ENCODE data around the gene U2AF2. TPM values are rescaled to one million over a fixed set of nuclear protein-coding genes. Genes with fewer than 3 reads are reported as not detected.

U2AF2 gene
- polyA plus RNA-seq, 3 donors, result 5.3 to 166 (median 5.4) TPM

- H3K9ac ChIP-seq (ENCODE audit: insufficient read depth, low read length, poor library complexity, severe bottlenecking), result no peak overlapping the region
- H3K4me1 Mint-ChIP-seq, result peaks cover 23% of the 10 kb centered on the region
- H3K36me3 ChIP-seq (replicated peaks in 1 of 2; ENCODE audit: control insufficient read depth in 1 of 2, insufficient read depth in 2 of 2, low read length in 2 of 2), result peaks cover 87 to 94% of the 10 kb centered on the region in 2 donors
Observed at GRCh38 chr19:55683449-55684261, 28.8 kb downstream of the U2AF2 start.

GRCh38 chr19:55684946-55685681 is 30.3 kb downstream of the U2AF2 start:
- Histone ChIP-seq H3K4me3 (replicated peaks in 1 of 3; ENCODE audit: low read depth in 2 of 3, low read length in 3 of 3) (no peak overlapping the region), H3K9me3 (replicated peaks in 1 of 2; ENCODE audit: control insufficient read depth in 1 of 2, insufficient read depth in 1 of 2, low read length in 2 of 2) (no peaks in the 10 kb centered on the region), H3K4me1 (ENCODE audit: control insufficient read depth in 1 of 2, insufficient read depth in 2 of 2, low read length in 2 of 2) (peaks cover 4 to 9% of the 10 kb centered on the region in 2 donors), H3K4me2 (replicated peaks; ENCODE audit: extremely low read depth, low read length, poor library complexity, severe bottlenecking) (no peak overlapping the region), H3K36me3 (replicated peaks in 1 of 2; ENCODE audit: control insufficient read depth in 1 of 2, insufficient read depth in 2 of 2, low read length in 2 of 2) (peaks cover 87 to 94% of the 10 kb centered on the region in 2 donors), H3K9ac (ENCODE audit: insufficient read depth, low read length, poor library complexity, severe bottlenecking) (no peak overlapping the region), H3K27me3 (ENCODE audit: control insufficient read depth in 2 of 2, insufficient read depth in 2 of 2, low read length in 2 of 2) (no peaks in the 10 kb centered on the region), H3K27ac (ENCODE audit: low read depth in 1 of 2, low read length in 2 of 2) (no peak overlapping the region), H4K20me1 (ENCODE audit: insufficient read depth, low read length) (peaks cover 96% of the 10 kb centered on the region), H2AFZ (ENCODE audit: insufficient read depth, low read depth, low read length, poor library complexity, severe bottlenecking) (no peak overlapping the region), H3K79me2 (ENCODE audit: insufficient read depth, low read length) (peaks cover 80% of the 10 kb centered on the region)
- H3K4me3 Mint-ChIP-seq, result no peak overlapping the region
- peak overlapping the region in 2 of 7 donors; percentile 11 to 21 for H3K27ac Mint-ChIP-seq
- H3K36me3 Mint-ChIP-seq, result peaks cover 68 to 95% of the 10 kb centered on the region in 2 donors
- no peaks in the 10 kb centered on the region for H3K27me3 Mint-ChIP-seq (ENCODE audit: low read depth in 3 of 3)
- H3K4me1 Mint-ChIP-seq, result peaks cover 9% of the 10 kb centered on the region
- 98% methylated on average over 60 of the region's 60 CpGs for WGBS (ENCODE audit: insufficient coverage)
- TF ChIP-seq, protein P1, sequence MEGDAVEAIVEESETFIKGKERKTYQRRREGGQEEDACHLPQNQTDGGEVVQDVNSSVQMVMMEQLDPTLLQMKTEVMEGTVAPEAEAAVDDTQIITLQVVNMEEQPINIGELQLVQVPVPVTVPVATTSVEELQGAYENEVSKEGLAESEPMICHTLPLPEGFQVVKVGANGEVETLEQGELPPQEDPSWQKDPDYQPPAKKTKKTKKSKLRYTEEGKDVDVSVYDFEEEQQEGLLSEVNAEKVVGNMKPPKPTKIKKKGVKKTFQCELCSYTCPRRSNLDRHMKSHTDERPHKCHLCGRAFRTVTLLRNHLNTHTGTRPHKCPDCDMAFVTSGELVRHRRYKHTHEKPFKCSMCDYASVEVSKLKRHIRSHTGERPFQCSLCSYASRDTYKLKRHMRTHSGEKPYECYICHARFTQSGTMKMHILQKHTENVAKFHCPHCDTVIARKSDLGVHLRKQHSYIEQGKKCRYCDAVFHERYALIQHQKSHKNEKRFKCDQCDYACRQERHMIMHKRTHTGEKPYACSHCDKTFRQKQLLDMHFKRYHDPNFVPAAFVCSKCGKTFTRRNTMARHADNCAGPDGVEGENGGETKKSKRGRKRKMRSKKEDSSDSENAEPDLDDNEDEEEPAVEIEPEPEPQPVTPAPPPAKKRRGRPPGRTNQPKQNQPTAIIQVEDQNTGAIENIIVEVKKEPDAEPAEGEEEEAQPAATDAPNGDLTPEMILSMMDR (IDR thresholded peaks at IDR 0.05), result no peak
- H3K9me3 Mint-ChIP-seq, result no peaks in the 10 kb centered on the region
- intact Hi-C loops (cut with micrococcal nuclease), result no loop called here
- no peak for DNase-seq

More at GRCh38 chr19:55683449-55684261, 28.8 kb downstream of the U2AF2 start:
- Histone ChIP-seq H3K27me3 (ENCODE audit: control insufficient read depth in 2 of 2, insufficient read depth in 2 of 2, low read length in 2 of 2) (no peaks in the 10 kb centered on the region), H3K9me3 (replicated peaks in 1 of 2; ENCODE audit: control insufficient read depth in 1 of 2, insufficient read depth in 1 of 2, low read length in 2 of 2) (no peaks in the 10 kb centered on the region), H3K79me2 (ENCODE audit: insufficient read depth, low read length) (peaks cover 95% of the 10 kb centered on the region), H3K4me3 (replicated peaks in 1 of 3; ENCODE audit: low read depth in 2 of 3, low read length in 3 of 3) (no peak overlapping the region), H3K4me1 (ENCODE audit: control insufficient read depth in 1 of 2, insufficient read depth in 2 of 2, low read length in 2 of 2) (peaks cover 18 to 23% of the 10 kb centered on the region in 2 donors), H3K27ac (ENCODE audit: low read depth in 1 of 2, low read length in 2 of 2) (peak overlapping the region in 1 of 2 donors; percentile 43), H3K4me2 (replicated peaks; ENCODE audit: extremely low read depth, low read length, poor library complexity, severe bottlenecking) (no peak overlapping the region), H2AFZ (ENCODE audit: insufficient read depth, low read depth, low read length, poor library complexity, severe bottlenecking) (no peak overlapping the region), H4K20me1 (ENCODE audit: insufficient read depth, low read length) (peaks cover 96% of the 10 kb centered on the region)
- Mint-ChIP-seq H3K27ac (peak overlapping the region in 3 of 7 donors; percentile 15 to 47 (median 42)), H3K27me3 (ENCODE audit: low read depth in 3 of 3) (no peaks in the 10 kb centered on the region), H3K9me3 (no peaks in the 10 kb centered on the region), H3K36me3 (peaks cover 72 to 96% of the 10 kb centered on the region in 2 donors), H3K4me3 (no peak overlapping the region)
- intact Hi-C loops (cut with micrococcal nuclease), result no loop called here
- over 99% methylated on average over 15 of the region's 22 CpGs for WGBS (ENCODE audit: insufficient coverage)
- DNase-seq, result no peak
- TF ChIP-seq, protein P1 (IDR thresholded peaks at IDR 0.05), result no peak

Data from CD14-positive monocyte (primary cell).